GM21360 (cell line): Measurements from ENCODE around the gene ABLIM2.
"Not testable (repeated sequence)": the region's sequence is repeated elsewhere in the genome, so short reads cannot be mapped to it uniquely, and the experiment has no call there.

Experiments used
- ATAC-seq: cut with Tn5 transposase; IDR thresholded peaks from one replicate; pipeline ENCODE4 v1.9.1; 2021; ENCODE audit warnings: mild to moderate bottlenecking, moderate library complexity; ENCODE audit not compliant: unreplicated experiment

Gene ABLIM2

GRCh38 chr4:8142556-8142955 lies 16.1 kb downstream of the ABLIM2 start:
- ATAC-seq: no peak

- ATAC-seq: no peak
Observed at GRCh38 chr4:8141935-8142334, 16.7 kb downstream of the ABLIM2 start.

- no peak for ATAC-seq
Observed at GRCh38 chr4:8140915-8141314, 17.7 kb downstream of the ABLIM2 start.

GRCh38 chr4:8139726-8140125 lies 18.9 kb downstream of the ABLIM2 start:
- not testable (repeated sequence) for ATAC-seq

GRCh38 chr4:8136972-8137710 lies 21.5 kb downstream of the ABLIM2 start:
- ATAC-seq: no peak

- no peak for ATAC-seq
Observed at GRCh38 chr4:8136529-8136928, 22.1 kb downstream of the ABLIM2 start.

GRCh38 chr4:8135666-8136065 lies 22.9 kb downstream of the ABLIM2 start:
- no peak for ATAC-seq

GRCh38 chr4:8133897-8134563 lies 24.6 kb downstream of the ABLIM2 start:
- no peak for ATAC-seq

GRCh38 chr4:8132947-8133705 lies 25.5 kb downstream of the ABLIM2 start:
- no peak for ATAC-seq

- no peak for ATAC-seq
Observed at GRCh38 chr4:8132400-8132799, 26.2 kb downstream of the ABLIM2 start.

- no peak for ATAC-seq
Observed at GRCh38 chr4:8131826-8132225, 26.8 kb downstream of the ABLIM2 start.

GRCh38 chr4:8131210-8131609 lies 27.4 kb downstream of the ABLIM2 start:
- ATAC-seq: no peak

- no peak for ATAC-seq
Observed at GRCh38 chr4:8130346-8131066, 28.1 kb downstream of the ABLIM2 start.

GRCh38 chr4:8129785-8130184 lies 28.8 kb downstream of the ABLIM2 start:
- no peak for ATAC-seq

- ATAC-seq: no peak
Observed at GRCh38 chr4:8129136-8129535, 29.5 kb downstream of the ABLIM2 start.

GRCh38 chr4:8128100-8128856 lies 30.3 kb downstream of the ABLIM2 start:
- no peak for ATAC-seq

- no peak for ATAC-seq
Observed at GRCh38 chr4:8127051-8127826, 31.4 kb downstream of the ABLIM2 start.

- ATAC-seq: no peak
Observed at GRCh38 chr4:8126523-8126922, 32.1 kb downstream of the ABLIM2 start.

GRCh38 chr4:8125526-8126056 lies 33.0 kb downstream of the ABLIM2 start:
- ATAC-seq: no peak
